GM19395 (cell line): ENCODE measurements around the gene PRXL2B.

Experiments used
- ATAC-seq: cut with Tn5 transposase; IDR thresholded peaks from one replicate; pipeline ENCODE4 v1.9.1; 2021; ENCODE audit warnings: mild to moderate bottlenecking, moderate library complexity; ENCODE audit not compliant: unreplicated experiment

The PRXL2B gene

GRCh38 chr1:2596530-2597333, 10.2 kb downstream of the PRXL2B start:
- no peak for ATAC-seq

GRCh38 chr1:2597441-2598328, 11.1 kb downstream of the PRXL2B start:
- no peak for ATAC-seq

GRCh38 chr1:2598329-2598931, 11.9 kb downstream of the PRXL2B start:
- ATAC-seq = no peak

- no peak for ATAC-seq
Measured at GRCh38 chr1:2601721-2602303, 15.2 kb downstream of the PRXL2B start.

- no peak for ATAC-seq
Measured at GRCh38 chr1:2602311-2602835, 15.8 kb downstream of the PRXL2B start.

GRCh38 chr1:2602866-2603520, 16.4 kb downstream of the PRXL2B start:
- ATAC-seq = no peak

GRCh38 chr1:2603521-2604155, 17.1 kb downstream of the PRXL2B start:
- ATAC-seq = no peak

- ATAC-seq = no peak
Measured at GRCh38 chr1:2604156-2604843, 17.7 kb downstream of the PRXL2B start.

GRCh38 chr1:2604844-2605508, 18.4 kb downstream of the PRXL2B start:
- ATAC-seq = no peak

GRCh38 chr1:2605509-2606395, 19.2 kb downstream of the PRXL2B start:
- ATAC-seq = no peak

- ATAC-seq = no peak
Measured at GRCh38 chr1:2606396-2606880, 19.9 kb downstream of the PRXL2B start.

GRCh38 chr1:2606881-2607621, 20.5 kb downstream of the PRXL2B start:
- ATAC-seq = no peak

GRCh38 chr1:2607641-2608091, 21.1 kb downstream of the PRXL2B start:
- ATAC-seq = no peak

- no peak for ATAC-seq
Measured at GRCh38 chr1:2609319-2610035, 22.9 kb downstream of the PRXL2B start.

GRCh38 chr1:2610036-2610959, 23.7 kb downstream of the PRXL2B start:
- no peak for ATAC-seq
